Endodermal cell (in vitro differentiated cells): Measurements from ENCODE around the gene CHD3. TPM values are rescaled to one million over a fixed set of nuclear protein-coding genes. Genes with fewer than 3 reads are reported as not detected.

Experiments used
- DNase-seq: peaks from one replicate; pipeline ENCODE4 v3.0.0-alpha.2; 2017
- H3K27ac ChIP-seq: 2 replicates; pipeline ENCODE4 v1.5.1; 2013; ENCODE audit warnings: mild to moderate bottlenecking, low read depth, low read length, moderate library complexity
- H3K27me3 ChIP-seq: 2 replicates; pipeline ENCODE4 v1.6.1; 2013; ENCODE audit warnings: mild to moderate bottlenecking, low read length, moderate library complexity; ENCODE audit not compliant: insufficient read depth, control insufficient read depth, poor library complexity, severe bottlenecking
- H3K36me3 ChIP-seq: 2 replicates; pipeline ENCODE4 v1.7.0; 2013; ENCODE audit warnings: mild to moderate bottlenecking, low read length, moderate library complexity; ENCODE audit not compliant: control insufficient read depth, insufficient read depth
- H3K4me1 ChIP-seq: one replicate; pipeline ENCODE4 v1.7.0; 2013; ENCODE audit warnings: low read length; ENCODE audit not compliant: control insufficient read depth, insufficient read depth
- H3K4me3 ChIP-seq: 2 replicates; pipeline ENCODE4 v1.5.1; 2013; ENCODE audit warnings: mild to moderate bottlenecking, low read length, moderate library complexity
- H3K9ac ChIP-seq: 2 replicates; pipeline ENCODE4 v1.6.1; 2013; ENCODE audit warnings: mild to moderate bottlenecking, low read length, moderate library complexity; ENCODE audit not compliant: poor library complexity, severe bottlenecking; ENCODE audit errors: extremely low read depth
- H3K9me3 ChIP-seq: 2 replicates; pipeline ENCODE4 v1.6.1; 2013; ENCODE audit warnings: mild to moderate bottlenecking, low read length, moderate library complexity; ENCODE audit not compliant: control insufficient read depth
- H3K27ac Mint-ChIP-seq: 2 replicates; pipeline ENCODE4 v1.8.0; 2020; ENCODE audit warnings: mixed read lengths
- H3K27me3 Mint-ChIP-seq: 2 replicates; pipeline ENCODE4 v1.8.0; 2021; ENCODE audit warnings: mild to moderate bottlenecking, mixed read lengths; ENCODE audit not compliant: insufficient read depth
- H3K36me3 Mint-ChIP-seq: 2 replicates; pipeline ENCODE4 v1.8.0; 2020; ENCODE audit warnings: low read depth, mixed read lengths
- H3K4me1 Mint-ChIP-seq: 2 replicates; pipeline ENCODE4 v1.8.0; 2020; ENCODE audit warnings: mixed read lengths
- H3K4me3 Mint-ChIP-seq: 2 replicates; pipeline ENCODE4 v1.8.0; 2020; ENCODE audit warnings: mild to moderate bottlenecking, moderate library complexity, mixed read lengths
- H3K9me3 Mint-ChIP-seq: 2 replicates; pipeline ENCODE4 v1.8.0; 2020; ENCODE audit warnings: mild to moderate bottlenecking, mixed read lengths
- WGBS, 2 experiments: methylation state at CpG; one replicate each; pipeline versions ENCODE4 v1.1.5 to v1.1.7; 2013; ENCODE audit warnings: missing lambda C conversion rate in 2 of 2, mixed read lengths in 1 of 2; ENCODE audit not compliant: insufficient coverage in 1 of 2, insufficient read length in 1 of 2; 5-methylcytosine and 5-hydroxymethylcytosine counted together
- total RNA-seq, 2 donors: library from RNA; stranded (reverse); fragmentation: NEBNext Ultra II Directional in 1 of 2; extraction: Animal tissue kit (Norgen Biotek cat#: 25700) in 1 of 2; gene quantifications; 2 replicates in 1 of 2; 3 replicates in 1 of 2; pipeline ENCODE4 v1.2.1, GENCODE V29; 2021
- TF ChIP-seq, protein P1 (sequence below): fragments of 200-600 bp; sonication (generic); conservative IDR thresholded peaks from 2 replicates; pipeline ENCODE4 v1.5.0; 2021; ENCODE audit warnings: antibody characterized with exemption, mild to moderate bottlenecking

Gene CHD3
- total RNA-seq, 2 donors from 2014 or later = 55.0 to 64.1 TPM

DNA sequence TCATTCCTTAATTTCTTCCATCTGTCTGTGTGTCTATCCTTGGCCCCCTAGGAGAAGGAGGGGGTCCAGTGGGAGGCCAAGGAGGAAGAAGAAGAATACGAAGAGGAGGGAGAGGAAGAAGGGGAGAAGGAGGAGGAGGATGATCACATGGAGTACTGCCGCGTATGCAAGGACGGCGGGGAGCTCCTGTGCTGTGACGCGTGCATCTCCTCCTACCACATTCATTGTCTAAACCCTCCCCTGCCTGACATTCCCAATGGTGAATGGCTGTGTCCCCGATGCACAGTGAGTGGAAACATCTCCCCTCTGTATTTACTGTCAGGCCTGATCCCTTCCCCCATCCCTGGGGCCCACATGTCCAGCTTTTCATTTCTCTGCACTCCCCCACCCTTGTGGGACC, 6.3 kb downstream of the CHD3 start:
- no peaks in the 10 kb centered on the region for H3K27me3 Mint-ChIP-seq
- no peak overlapping the region for H3K27ac ChIP-seq
- H3K4me3 Mint-ChIP-seq = no peak overlapping the region
- no peak overlapping the region for H3K27ac Mint-ChIP-seq
- no peaks in the 10 kb centered on the region for H3K9me3 Mint-ChIP-seq
- H3K9ac ChIP-seq = no peak overlapping the region
- WGBS, 2 experiments = 94 to 95% methylated on average over 4 to 8 of the region's 8 CpGs
- TF ChIP-seq, protein P1, sequence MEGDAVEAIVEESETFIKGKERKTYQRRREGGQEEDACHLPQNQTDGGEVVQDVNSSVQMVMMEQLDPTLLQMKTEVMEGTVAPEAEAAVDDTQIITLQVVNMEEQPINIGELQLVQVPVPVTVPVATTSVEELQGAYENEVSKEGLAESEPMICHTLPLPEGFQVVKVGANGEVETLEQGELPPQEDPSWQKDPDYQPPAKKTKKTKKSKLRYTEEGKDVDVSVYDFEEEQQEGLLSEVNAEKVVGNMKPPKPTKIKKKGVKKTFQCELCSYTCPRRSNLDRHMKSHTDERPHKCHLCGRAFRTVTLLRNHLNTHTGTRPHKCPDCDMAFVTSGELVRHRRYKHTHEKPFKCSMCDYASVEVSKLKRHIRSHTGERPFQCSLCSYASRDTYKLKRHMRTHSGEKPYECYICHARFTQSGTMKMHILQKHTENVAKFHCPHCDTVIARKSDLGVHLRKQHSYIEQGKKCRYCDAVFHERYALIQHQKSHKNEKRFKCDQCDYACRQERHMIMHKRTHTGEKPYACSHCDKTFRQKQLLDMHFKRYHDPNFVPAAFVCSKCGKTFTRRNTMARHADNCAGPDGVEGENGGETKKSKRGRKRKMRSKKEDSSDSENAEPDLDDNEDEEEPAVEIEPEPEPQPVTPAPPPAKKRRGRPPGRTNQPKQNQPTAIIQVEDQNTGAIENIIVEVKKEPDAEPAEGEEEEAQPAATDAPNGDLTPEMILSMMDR = no peak
- H3K4me1 ChIP-seq = peaks cover 6% of the 10 kb centered on the region
- H3K27me3 ChIP-seq = no peaks in the 10 kb centered on the region
- peaks cover 58% of the 10 kb centered on the region for H3K36me3 ChIP-seq
- H3K4me3 ChIP-seq = no peak overlapping the region
- peak; percentile 20 for DNase-seq
- H3K9me3 ChIP-seq = no peaks in the 10 kb centered on the region
- H3K36me3 Mint-ChIP-seq = peaks cover 74% of the 10 kb centered on the region
- peaks cover 3% of the 10 kb centered on the region for H3K4me1 Mint-ChIP-seq

DNA sequence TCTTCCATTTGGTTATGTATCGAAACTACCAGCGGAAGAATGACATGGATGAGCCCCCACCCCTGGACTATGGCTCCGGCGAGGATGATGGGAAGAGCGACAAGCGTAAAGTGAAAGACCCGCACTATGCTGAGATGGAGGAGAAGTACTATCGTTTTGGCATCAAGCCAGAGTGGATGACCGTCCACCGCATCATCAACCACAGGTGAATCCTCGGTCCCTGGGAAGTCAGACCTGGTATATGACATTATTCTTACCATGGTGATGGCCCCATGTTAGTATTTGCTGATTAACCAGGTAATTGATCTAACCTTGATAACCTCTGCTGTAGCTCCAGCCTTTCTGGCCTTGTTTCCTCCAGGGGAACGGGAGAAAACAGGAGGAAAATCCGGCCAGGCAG, 8.5 kb downstream of the CHD3 start:
- H3K9ac ChIP-seq = no peak overlapping the region
- H3K27me3 Mint-ChIP-seq = no peaks in the 10 kb centered on the region
- no peaks in the 10 kb centered on the region for H3K27me3 ChIP-seq
- no peak overlapping the region for H3K27ac ChIP-seq
- peaks cover 58% of the 10 kb centered on the region for H3K36me3 ChIP-seq
- peaks cover 3% of the 10 kb centered on the region for H3K4me1 Mint-ChIP-seq
- peaks cover 6% of the 10 kb centered on the region for H3K4me1 ChIP-seq
- DNase-seq = peak; percentile 28
- H3K4me3 Mint-ChIP-seq = no peak overlapping the region
- H3K36me3 Mint-ChIP-seq = peaks cover 75% of the 10 kb centered on the region
- H3K27ac Mint-ChIP-seq = no peak overlapping the region
- no peaks in the 10 kb centered on the region for H3K9me3 Mint-ChIP-seq
- H3K4me3 ChIP-seq = no peak overlapping the region
- WGBS, 2 experiments = 94 to 97% methylated on average over 13 of the region's 13 CpGs
- TF ChIP-seq, protein P1 = no peak
- H3K9me3 ChIP-seq = no peaks in the 10 kb centered on the region

DNA sequence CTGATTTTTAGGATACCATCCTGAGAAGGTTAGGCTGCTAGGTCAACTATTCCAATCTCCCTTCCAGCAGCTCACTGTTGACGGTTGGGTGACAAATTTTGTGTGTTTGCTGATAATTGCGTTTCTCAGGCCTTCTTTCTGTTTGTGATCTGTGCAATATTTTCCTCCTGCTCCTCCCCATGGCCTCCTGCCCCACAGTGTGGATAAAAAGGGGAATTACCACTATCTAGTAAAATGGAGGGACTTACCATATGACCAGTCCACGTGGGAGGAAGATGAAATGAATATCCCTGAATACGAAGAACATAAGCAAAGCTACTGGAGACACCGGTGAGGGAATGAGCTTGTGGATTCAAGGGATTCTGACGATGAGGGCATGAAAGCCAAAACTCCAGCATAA, 9.2 kb downstream of the CHD3 start:
- Histone ChIP-seq H3K4me1 (peaks cover 7% of the 10 kb centered on the region), H3K27ac (no peak overlapping the region), H3K9ac (no peak overlapping the region), H3K27me3 (no peaks in the 10 kb centered on the region), H3K36me3 (peaks cover 60% of the 10 kb centered on the region), H3K4me3 (no peak overlapping the region), H3K9me3 (no peaks in the 10 kb centered on the region)
- TF ChIP-seq, protein P1 = peak; percentile 23
- no peaks in the 10 kb centered on the region for H3K27me3 Mint-ChIP-seq
- no peaks in the 10 kb centered on the region for H3K9me3 Mint-ChIP-seq
- H3K27ac Mint-ChIP-seq = no peak overlapping the region
- H3K36me3 Mint-ChIP-seq = peaks cover 79% of the 10 kb centered on the region
- no peak overlapping the region for H3K4me3 Mint-ChIP-seq
- H3K4me1 Mint-ChIP-seq = peaks cover 7% of the 10 kb centered on the region
- DNase-seq = peak; percentile 35
- 81 to 84% methylated on average over 4 to 6 of the region's 6 CpGs for WGBS, 2 experiments
